H1 (cell line): ENCODE data around the gene SLC28A1. TPM values are rescaled to one million over a fixed set of nuclear protein-coding genes. Genes with fewer than 3 reads are reported as not detected.

Experiments used
- FOSL1 ChIP-seq: IDR thresholded peaks from 2 replicates; pipeline ENCODE4 v1.6.1; 2011; ENCODE audit warnings: mild to moderate bottlenecking, low read depth, low read length, moderate library complexity; ENCODE audit not compliant: insufficient read depth
- KDM4A ChIP-seq: IDR thresholded peaks from one replicate; pipeline ENCODE4 v1.7.1; 2012; ENCODE audit warnings: low read depth, mild to moderate bottlenecking, moderate library complexity, low read length, inconsistent platforms; ENCODE audit not compliant: severe bottlenecking
- TCF12 ChIP-seq: IDR thresholded peaks from 2 replicates; pipeline ENCODE4 v1.6.1; 2011; ENCODE audit warnings: low read depth, mild to moderate bottlenecking, low read length
- polyA plus RNA-seq, 7 experiments: library from polyadenylated mRNA; depleted of rRNA in 3 of 7; stranded (reverse) in 5 of 7; unstranded in 2 of 7; fragments of >200 nt in 5 of 7; fragments of 200-250 nt in 2 of 7; gene quantifications; 1 replicate in 5 of 7; 2 replicates in 1 of 7; 4 replicates in 1 of 7; pipeline versions ENCODE4 v1.2.1 to v1.2.3, GENCODE V29; 2011 to 2013; ENCODE audit warnings: missing spikeins in 2 of 7, mixed read lengths in 2 of 7
- total RNA-seq: library from RNA; stranded (reverse); fragmentation: NEBNext Ultra II Directional; extraction: Animal tissue kit (Norgen Biotek cat#: 25700); gene quantifications from 2 replicates; pipeline ENCODE4 v1.2.1, GENCODE V29; 2021

The SLC28A1 gene
- total and polyA plus RNA-seq, 2 of the 8 experiments (the other 6 are each of a cell fraction or from before 2014, with no cell fraction given): 0.09 TPM; not detected in 1

GRCh38 chr15:84879088-84879780 is 5.2 kb upstream of the SLC28A1 start (continued):
- TF ChIP-seq TCF12 (no peak), FOSL1 (no peak), KDM4A (no peak)
